HEK293 (cell line): ENCODE data around the gene LRRC34.

ENCODE experiments used
- CTCF ChIA-PET: fragments of 350-600 bp; formaldehyde crosslinking; extraction: SDS; loops from one replicate; lab custom pipeline; 2021; ENCODE audit warnings: antibody characterized with exemption; lab: Yijun Ruan, JAX
- POLR2A ChIA-PET: fragments of 300-600 bp; formaldehyde crosslinking; extraction: SDS; loops from one replicate; lab custom pipeline; 2020; ENCODE audit warnings: antibody characterized with exemption, inconsistent platforms; lab: Yijun Ruan, JAX
- H3K27ac ChIP-seq: fragments of 200-500 bp; sonication (Bioruptor generic); 2 replicates; pipeline ENCODE4 v1.5.1; 2014; ENCODE audit warnings: low read depth, low read length, control low read depth, inconsistent platforms; ENCODE audit errors: extremely low read depth
- H3K36me3 ChIP-seq, 2 experiments: fragments of 200-500 bp in 1 of 2; sonication (Bioruptor generic) in 1 of 2; 1 replicate in 1 of 2; 2 replicates in 1 of 2; pipeline ENCODE4 v1.5.1; 2014 to 2017; ENCODE audit warnings: inconsistent platforms in 2 of 2, low read length in 2 of 2; ENCODE audit not compliant: control insufficient read depth in 2 of 2, insufficient read depth in 1 of 2
- H3K4me1 ChIP-seq: fragments of 200-500 bp; sonication (Bioruptor generic); 2 replicates; pipeline ENCODE4 v1.5.1; 2014; ENCODE audit warnings: mild to moderate bottlenecking, low read length, inconsistent platforms; ENCODE audit not compliant: control insufficient read depth, insufficient read depth
- H3K4me3 ChIP-seq: 2 replicates; pipeline ENCODE4 v1.5.1; 2011; ENCODE audit warnings: low read depth, mild to moderate bottlenecking, control low read depth, low read length, moderate library complexity
- H3K9me3 ChIP-seq: fragments of 200-500 bp; sonication (Bioruptor generic); 2 replicates; pipeline ENCODE4 v1.5.1; 2014; ENCODE audit warnings: low read depth, low read length, inconsistent platforms; ENCODE audit not compliant: control insufficient read depth, insufficient read depth
- BCL11B ChIP-seq: fragments of 450-650 bp; formaldehyde crosslinking; IDR thresholded peaks from 2 replicates; pipeline ENCODE4 v1.5.1; 2016; ENCODE audit warnings: low read depth, missing biosample characterization, missing genetic modification characterization
- PRDM2 ChIP-seq: fragments of 450-650 bp; formaldehyde crosslinking; IDR thresholded peaks from 2 replicates; pipeline ENCODE4 v1.5.1; 2016; ENCODE audit warnings: missing biosample characterization, missing genetic modification characterization, borderline replicate concordance
- ZBTB1 ChIP-seq: fragments of 450-650 bp; formaldehyde crosslinking; IDR thresholded peaks from 2 replicates; pipeline ENCODE4 v1.5.1; 2016; ENCODE audit warnings: missing biosample characterization, missing genetic modification characterization
- ZBTB20 ChIP-seq: fragments of 450-650 bp; formaldehyde crosslinking; IDR thresholded peaks from 2 replicates; pipeline ENCODE4 v1.5.1; 2016; ENCODE audit warnings: missing biosample characterization, missing genetic modification characterization
- ZBTB7A ChIP-seq: fragments of 450-650 bp; formaldehyde crosslinking; IDR thresholded peaks from 2 replicates; pipeline ENCODE4 v1.5.1; 2016; ENCODE audit warnings: low read depth, missing biosample characterization, missing genetic modification characterization
- ZNF121 ChIP-seq: fragments of 450-650 bp; formaldehyde crosslinking; IDR thresholded peaks from 2 replicates; pipeline ENCODE4 v1.5.1; 2016; ENCODE audit warnings: missing biosample characterization, missing genetic modification characterization
- ZNF138 ChIP-seq: fragments of 450-650 bp; formaldehyde crosslinking; IDR thresholded peaks from 2 replicates; pipeline ENCODE4 v1.5.1; 2016; ENCODE audit warnings: missing biosample characterization, missing genetic modification characterization, borderline replicate concordance
- ZNF18 ChIP-seq: fragments of 450-650 bp; formaldehyde crosslinking; IDR thresholded peaks from 2 replicates; pipeline ENCODE4 v1.5.1; 2016; ENCODE audit warnings: missing biosample characterization, missing genetic modification characterization
- ZNF266 ChIP-seq: fragments of 450-650 bp; formaldehyde crosslinking; IDR thresholded peaks from 2 replicates; pipeline ENCODE4 v1.5.1; 2016; ENCODE audit warnings: missing biosample characterization, missing genetic modification characterization, low read depth
- ZNF366 ChIP-seq: fragments of 450-650 bp; formaldehyde crosslinking; conservative IDR thresholded peaks from 2 replicates; pipeline ENCODE4 v1.5.1; 2016; ENCODE audit warnings: missing biosample characterization, missing genetic modification characterization
- ZNF501 ChIP-seq: fragments of 450-650 bp; formaldehyde crosslinking; IDR thresholded peaks from 2 replicates; pipeline ENCODE4 v1.5.1; 2016; ENCODE audit warnings: missing biosample characterization, missing genetic modification characterization
- ZNF510 ChIP-seq: fragments of 450-650 bp; formaldehyde crosslinking; IDR thresholded peaks from 2 replicates; pipeline ENCODE4 v1.5.1; 2018; ENCODE audit warnings: mild to moderate bottlenecking, missing genetic modification characterization, missing biosample characterization; ENCODE audit not compliant: insufficient replicate concordance
- ZNF521 ChIP-seq: fragments of 450-650 bp; formaldehyde crosslinking; IDR thresholded peaks from 2 replicates; pipeline ENCODE4 v1.5.1; 2017; ENCODE audit warnings: missing biosample characterization, mild to moderate bottlenecking, missing genetic modification characterization
- ZNF670 ChIP-seq: fragments of 450-650 bp; formaldehyde crosslinking; IDR thresholded peaks from 2 replicates; pipeline ENCODE4 v1.5.1; 2016; ENCODE audit warnings: missing biosample characterization, missing genetic modification characterization, low read depth

The LRRC34 gene

GRCh38 chr3:169836942-169837275, 24.2 kb upstream of the LRRC34 start:
- no peak for TF ChIP-seq ZNF18 (tag by site-specific recombination)
- TF ChIP-seq BCL11B (tag by site-specific recombination) = no peak
- no peak for TF ChIP-seq ZNF266 (tag by site-specific recombination)
- no peak for TF ChIP-seq ZNF138 (tag by site-specific recombination)
- TF ChIP-seq ZBTB1 = no peak
- no peak for TF ChIP-seq ZBTB7A (tag by site-specific recombination)
- H3K4me3 ChIP-seq = no peak overlapping the region
- CTCF ChIA-PET = no interaction called here
- no peaks in the 10 kb centered on the region for H3K36me3 ChIP-seq
- no peaks in the 10 kb centered on the region for H3K9me3 ChIP-seq
- H3K4me1 ChIP-seq = no peaks in the 10 kb centered on the region
- no peak overlapping the region for H3K27ac ChIP-seq
- POLR2A ChIA-PET = no interaction called here

- CTCF ChIA-PET = interaction anchor here (0.6 kb wide), 1 partner anchor 8 kb away, joined by 7 read pairs; no protein-coding TSS in a partner anchor
- no peaks in the 10 kb centered on the region for H3K9me3 ChIP-seq
Measured at GRCh38 chr3:169836078-169836941, 23.6 kb upstream of the LRRC34 start.

GRCh38 chr3:169835533-169835932, 22.8 kb upstream of the LRRC34 start:
- CTCF ChIA-PET = no interaction called here
- Histone ChIP-seq H3K4me3 (no peak overlapping the region), H3K27ac (no peak overlapping the region), H3K36me3 (no peaks in the 10 kb centered on the region), H3K9me3 (no peaks in the 10 kb centered on the region), H3K4me1 (no peaks in the 10 kb centered on the region)
- TF ChIP-seq PRDM2 (tag by site-specific recombination) (no peak), ZNF521 (no peak), ZNF501 (tag by site-specific recombination) (no peak)
- POLR2A ChIA-PET = no interaction called here

More at GRCh38 chr3:169836078-169836941, 23.6 kb upstream of the LRRC34 start:
- H3K4me1 ChIP-seq = no peaks in the 10 kb centered on the region
- POLR2A ChIA-PET = no interaction called here
- H3K27ac ChIP-seq = no peak overlapping the region
- no peak overlapping the region for H3K4me3 ChIP-seq
- TF ChIP-seq ZNF521 = no peak
- TF ChIP-seq ZNF510 (tag by site-specific recombination) = no peak
- TF ChIP-seq ZNF366 (tag by site-specific recombination) = no peak
- TF ChIP-seq ZBTB20 = no peak
- TF ChIP-seq ZNF121 (tag by site-specific recombination) = no peak
- TF ChIP-seq ZNF670 (tag by site-specific recombination) = no peak
- H3K36me3 ChIP-seq = no peaks in the 10 kb centered on the region
